HCT116 (cell line): ENCODE data around the gene TWNK. TPM values are rescaled to one million over a fixed set of nuclear protein-coding genes. Genes with fewer than 3 reads are reported as not detected.

ENCODE experiments used
- CEBPB ChIP-seq: IDR thresholded peaks from 2 replicates; pipeline ENCODE4 v1.6.1; 2012; ENCODE audit warnings: low read depth
- CTCF ChIP-seq, 3 experiments: fragments of 200-600 bp in 1 of 3; sonication (generic) in 1 of 3; IDR thresholded peaks in 2 of 3; conservative IDR thresholded peaks in 1 of 3; 2 replicates each; pipeline ENCODE4 v1.5.1; 2012 to 2017; ENCODE audit warnings: low read depth in 2 of 3, low read length in 2 of 3, antibody characterized with exemption in 1 of 3, borderline replicate concordance in 1 of 3, control low read depth in 1 of 3, mild to moderate bottlenecking in 1 of 3, mixed read lengths in 1 of 3, mixed run types in 1 of 3, moderate library complexity in 1 of 3; ENCODE audit not compliant: insufficient read depth in 1 of 3
- EZH2 ChIP-seq: fragments of 200-600 bp; sonication (generic); IDR thresholded peaks from 2 replicates; pipeline ENCODE4 v1.6.1; 2017; ENCODE audit warnings: antibody characterized with exemption, mixed run types
- JUND ChIP-seq: IDR thresholded peaks from 2 replicates; pipeline ENCODE4 v1.6.1; 2012
- MAX ChIP-seq: IDR thresholded peaks from 2 replicates; pipeline ENCODE4 v1.6.1; 2012
- POLR2AphosphoS5 ChIP-seq: IDR thresholded peaks from 2 replicates; pipeline ENCODE4 v1.6.1; 2011; ENCODE audit warnings: mild to moderate bottlenecking, low read depth, low read length, moderate library complexity
- RAD21 ChIP-seq: IDR thresholded peaks from 2 replicates; pipeline ENCODE4 v1.6.1; 2012; ENCODE audit warnings: low read depth, mild to moderate bottlenecking
- YY1 ChIP-seq: IDR thresholded peaks from 2 replicates; pipeline ENCODE4 v1.6.1; 2011; ENCODE audit warnings: low read length, low read depth, moderate library complexity, mild to moderate bottlenecking; ENCODE audit not compliant: insufficient replicate concordance; ENCODE audit errors: extremely low read depth
- ZBTB33 ChIP-seq: IDR thresholded peaks from 2 replicates; pipeline ENCODE4 v1.6.1; 2011; ENCODE audit warnings: mild to moderate bottlenecking, low read length, moderate library complexity; ENCODE audit not compliant: insufficient replicate concordance; ENCODE audit errors: extremely low read depth
- total RNA-seq: library from RNA; stranded (reverse); gene quantifications from one replicate; pipeline ENCODE4 v1.2.1, GENCODE V29; 2021; ENCODE audit not compliant: unreplicated experiment

Gene TWNK
- total RNA-seq, 1 experiment from 2014 or later, result 42.1 TPM

GRCh38 chr10:100968062-100968736 lies 19.1 kb upstream of the TWNK start (continued):
- TF ChIP-seq ZBTB33, result no peak
- TF ChIP-seq MAX, result no peak
- no peak for TF ChIP-seq CEBPB
- TF ChIP-seq RAD21, result no peak
- no peak for TF ChIP-seq CTCF (IDR thresholded peaks at IDR 0.05 in 2 of 3, conservative IDR thresholded peaks at IDR 0.05 in 1 of 3; ENCODE audit: borderline replicate concordance in 1 of 3, insufficient read depth in 1 of 3, low read depth in 2 of 3, low read length in 2 of 3)
- no peak for TF ChIP-seq JUND
- no peak for TF ChIP-seq POLR2AphosphoS5
- TF ChIP-seq EZH2, result no peak
- no peak for TF ChIP-seq YY1
- TF ChIP-seq, all 23 proteins: peak for 0
